H9 (cell line): ENCODE measurements around the gene MVP. TPM values are rescaled to one million over a fixed set of nuclear protein-coding genes. Genes with fewer than 3 reads are reported as not detected.

Source experiments
- DNase-seq: peaks from one replicate; pipeline ENCODE4 v3.0.0-alpha.2; 2017
- H2AFZ ChIP-seq: one replicate; pipeline ENCODE4 v1.6.1; 2013; ENCODE audit warnings: mild to moderate bottlenecking, low read length, control low read depth, moderate library complexity
- H2AK5ac ChIP-seq: 2 replicates; pipeline ENCODE4 v1.6.1; 2013; ENCODE audit warnings: low read length, control low read depth, mixed read lengths; ENCODE audit not compliant: insufficient read length
- H2BK120ac ChIP-seq: one replicate; pipeline ENCODE4 v1.6.1; 2013; ENCODE audit warnings: low read depth, mild to moderate bottlenecking, low read length, control low read depth, inconsistent platforms; ENCODE audit not compliant: poor library complexity, severe bottlenecking
- H2BK12ac ChIP-seq: 2 replicates; pipeline ENCODE4 v1.6.1; 2013; ENCODE audit warnings: low read length, control low read depth, mixed read lengths, low read depth; ENCODE audit not compliant: insufficient read length
- H2BK15ac ChIP-seq: 2 replicates; pipeline ENCODE4 v1.6.1; 2013; ENCODE audit warnings: low read depth, low read length, control low read depth
- H2BK20ac ChIP-seq: one replicate; pipeline ENCODE4 v1.6.1; 2013; ENCODE audit warnings: low read depth, mild to moderate bottlenecking, low read length, control low read depth, inconsistent platforms; ENCODE audit not compliant: poor library complexity, severe bottlenecking
- H2BK5ac ChIP-seq: 2 replicates; pipeline ENCODE4 v1.6.1; 2013; ENCODE audit warnings: low read length, control low read depth, mixed read lengths; ENCODE audit not compliant: insufficient read length
- H3K14ac ChIP-seq: 2 replicates; pipeline ENCODE4 v1.6.1; 2013; ENCODE audit warnings: low read length, control low read depth; ENCODE audit not compliant: insufficient read depth
- H3K18ac ChIP-seq: 2 replicates; pipeline ENCODE4 v1.6.1; 2013; ENCODE audit warnings: low read depth, mild to moderate bottlenecking, mixed read lengths, low read length, control low read depth; ENCODE audit not compliant: insufficient read length
- H3K23ac ChIP-seq: 2 replicates; pipeline ENCODE4 v1.6.1; 2013; ENCODE audit warnings: low read length, control low read depth, mixed read lengths, low read depth; ENCODE audit not compliant: insufficient read length
- H3K23me2 ChIP-seq: 2 replicates; pipeline ENCODE4 v1.6.1; 2013; ENCODE audit warnings: low read depth, mild to moderate bottlenecking, mixed read lengths, low read length, control low read depth; ENCODE audit not compliant: insufficient read length, poor library complexity, severe bottlenecking
- H3K27ac ChIP-seq: 2 replicates; pipeline ENCODE4 v1.5.1; 2013; ENCODE audit warnings: low read length, control low read depth, mixed read lengths, low read depth; ENCODE audit not compliant: insufficient read length
- H3K27me3 ChIP-seq: 2 replicates; pipeline ENCODE4 v1.6.1; 2013; ENCODE audit warnings: low read length, control low read depth, inconsistent platforms; ENCODE audit not compliant: insufficient read depth
- H3K4ac ChIP-seq: 2 replicates; pipeline ENCODE4 v1.6.1; 2013; ENCODE audit warnings: low read depth, mild to moderate bottlenecking, control low read depth, inconsistent platforms, low read length, moderate library complexity
- H3K4me1 ChIP-seq: 2 replicates; pipeline ENCODE4 v1.6.1; 2013; ENCODE audit warnings: low read length, control low read depth, inconsistent platforms; ENCODE audit not compliant: insufficient read depth
- H3K4me2 ChIP-seq: 2 replicates; pipeline ENCODE4 v1.6.1; 2013; ENCODE audit warnings: low read length, control low read depth, mixed read lengths; ENCODE audit not compliant: insufficient read length, insufficient read depth
- H3K56ac ChIP-seq: 2 replicates; pipeline ENCODE4 v1.6.1; 2013; ENCODE audit warnings: low read depth, mild to moderate bottlenecking, mixed read lengths, low read length, control low read depth; ENCODE audit not compliant: insufficient read length
- H3K79me1 ChIP-seq: 2 replicates; pipeline ENCODE4 v1.6.1; 2013; ENCODE audit warnings: low read depth, mild to moderate bottlenecking, moderate library complexity, low read length, control low read depth, inconsistent platforms; ENCODE audit not compliant: insufficient read depth, poor library complexity, severe bottlenecking
- H3K79me2 ChIP-seq: 2 replicates; pipeline ENCODE4 v1.6.1; 2013; ENCODE audit warnings: low read length, control low read depth, inconsistent platforms; ENCODE audit not compliant: insufficient read depth
- H3K9ac ChIP-seq: 2 replicates; pipeline ENCODE4 v1.6.1; 2013; ENCODE audit warnings: low read length, control low read depth, mixed read lengths; ENCODE audit not compliant: insufficient read length; ENCODE audit errors: extremely low read depth
- H3K9me3 ChIP-seq: one replicate; pipeline ENCODE4 v1.6.1; 2013; ENCODE audit warnings: low read depth, low read length, inconsistent platforms; ENCODE audit not compliant: control insufficient read depth
- H3T11ph ChIP-seq: one replicate; pipeline ENCODE4 v1.6.1; 2013; ENCODE audit warnings: mild to moderate bottlenecking, low read length, control low read depth, inconsistent platforms
- H4K20me1 ChIP-seq: one replicate; pipeline ENCODE4 v1.6.1; 2013; ENCODE audit not compliant: control insufficient read depth, insufficient read length, insufficient read depth
- H4K5ac ChIP-seq: 2 replicates; pipeline ENCODE4 v1.6.1; 2013; ENCODE audit warnings: low read depth, mild to moderate bottlenecking, mixed read lengths, low read length, control low read depth; ENCODE audit not compliant: insufficient read length
- H4K8ac ChIP-seq: replicated peaks from 2 replicates; pipeline ENCODE4 v1.6.1; 2013; ENCODE audit warnings: low read length, control low read depth, mixed read lengths, low read depth; ENCODE audit not compliant: insufficient read length
- H4K91ac ChIP-seq: 2 replicates; pipeline ENCODE4 v1.6.1; 2013; ENCODE audit warnings: low read depth, mild to moderate bottlenecking, moderate library complexity, mixed read lengths, low read length, control low read depth; ENCODE audit not compliant: insufficient read length
- H3K27ac Mint-ChIP-seq, 3 experiments: 2 replicates in 2 of 3; 3 replicates in 1 of 3; pipeline ENCODE4 v1.8.0; 2020 to 2021; ENCODE audit warnings: mixed read lengths in 3 of 3, mild to moderate bottlenecking in 1 of 3, moderate library complexity in 1 of 3
- H3K27me3 Mint-ChIP-seq: 2 replicates; pipeline ENCODE4 v1.8.0; 2021; ENCODE audit warnings: low read depth, mild to moderate bottlenecking, moderate library complexity, mixed read lengths
- H3K36me3 Mint-ChIP-seq, 3 experiments: 2 replicates in 2 of 3; 3 replicates in 1 of 3; pipeline ENCODE4 v1.8.0; 2020 to 2021; ENCODE audit warnings: low read depth in 3 of 3, mixed read lengths in 3 of 3; ENCODE audit not compliant: insufficient read depth in 1 of 3
- H3K4me1 Mint-ChIP-seq, 2 experiments: 2 replicates each; pipeline ENCODE4 v1.8.0; 2020; ENCODE audit warnings: mixed read lengths in 2 of 2
- H3K4me3 Mint-ChIP-seq, 2 experiments: 2 replicates in 1 of 2; 3 replicates in 1 of 2; pipeline ENCODE4 v1.8.0; 2020 to 2021; ENCODE audit warnings: mild to moderate bottlenecking in 2 of 2, mixed read lengths in 2 of 2, moderate library complexity in 1 of 2
- H3K9me3 Mint-ChIP-seq, 2 experiments: 2 replicates in 1 of 2; 3 replicates in 1 of 2; pipeline ENCODE4 v1.8.0; 2020; ENCODE audit warnings: mild to moderate bottlenecking in 2 of 2, mixed read lengths in 2 of 2, moderate library complexity in 1 of 2
- WGBS: extraction: QIAGEN DNeasy Blood & Tissue Kit; methylation state at CpG from one replicate; pipeline ENCODE4 v1.1.7; 2013; ENCODE audit warnings: missing lambda C conversion rate, low lambda C conversion rate, mixed read lengths; ENCODE audit not compliant: insufficient read length; ENCODE audit errors: extremely low coverage; 5-methylcytosine and 5-hydroxymethylcytosine counted together
- total RNA-seq: library from RNA; stranded (reverse); gene quantifications from 2 replicates; pipeline ENCODE4 v1.2.1, GENCODE V29; 2021
- TF ChIP-seq, protein P1 (sequence below): fragments of 200-600 bp; sonication (generic); conservative IDR thresholded peaks from 3 replicates; pipeline ENCODE4 v1.8.0; 2021; ENCODE audit warnings: antibody characterized with exemption, mild to moderate bottlenecking

MVP gene
- total RNA-seq, 1 experiment from 2014 or later: 3.1 TPM

DNA sequence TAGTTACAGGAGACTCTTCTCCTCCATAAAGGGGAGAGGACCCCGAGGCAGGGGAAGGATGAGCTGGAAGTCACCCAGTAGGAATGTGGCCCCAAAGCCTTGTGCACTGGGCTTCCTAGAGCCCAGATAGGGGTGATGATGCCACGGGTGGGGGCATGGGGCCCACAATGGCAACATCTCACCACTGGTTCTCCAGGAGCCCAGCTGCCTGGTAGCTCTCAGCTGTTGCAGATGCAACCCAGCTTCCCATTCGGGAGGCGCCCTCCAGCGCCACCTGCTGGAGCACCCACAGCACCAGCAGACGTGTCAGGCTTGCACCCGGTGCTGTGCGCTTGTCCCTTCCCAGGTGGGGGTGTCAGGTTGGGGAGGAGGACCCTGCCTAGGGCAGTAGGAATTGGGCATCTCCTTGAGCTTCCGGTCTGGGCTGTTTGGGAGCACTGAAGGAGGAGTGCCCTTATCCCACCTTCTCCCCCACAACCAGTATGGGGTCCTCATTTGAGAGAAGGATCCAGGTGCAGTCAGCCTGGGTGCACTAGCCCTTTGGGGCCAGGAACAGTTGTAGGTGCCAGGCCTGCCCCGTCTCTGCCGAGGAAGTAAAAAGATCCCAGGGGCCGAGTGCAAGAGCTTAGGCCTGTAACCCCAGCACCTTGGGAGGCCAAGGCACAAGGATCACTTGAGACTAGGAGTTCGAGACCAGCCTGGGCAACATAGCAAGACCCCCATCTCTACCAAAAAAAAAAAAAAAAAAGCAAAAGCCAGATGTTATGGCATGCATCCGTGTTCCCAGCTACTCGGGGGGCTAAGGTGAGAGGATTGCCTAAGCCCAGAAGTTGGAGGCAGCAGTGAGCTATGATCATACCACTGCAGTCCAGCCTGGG, 28.4 kb downstream of the MVP start:
- Histone ChIP-seq H3T11ph (no peak overlapping the region), H3K56ac (no peak overlapping the region), H4K5ac (no peak overlapping the region), H3K79me1 (no peaks in the 10 kb centered on the region), H3K27ac (no peak overlapping the region), H3K4me2 (no peak overlapping the region), H3K14ac (no peak overlapping the region), H3K18ac (no peak overlapping the region), H3K23ac (no peak overlapping the region), H2BK15ac (no peak overlapping the region), H3K23me2 (no peaks in the 10 kb centered on the region), H3K27me3 (no peaks in the 10 kb centered on the region), H2AK5ac (no peak overlapping the region), H2AFZ (no peak overlapping the region), H2BK120ac (no peak overlapping the region), H3K4ac (no peak overlapping the region), H4K20me1 (no peaks in the 10 kb centered on the region), H2BK12ac (no peak overlapping the region), H3K4me1 (no peaks in the 10 kb centered on the region), H2BK5ac (no peak overlapping the region), H3K9ac (no peak overlapping the region), H3K79me2 (no peaks in the 10 kb centered on the region), H2BK20ac (no peak overlapping the region), H4K91ac (no peak overlapping the region), H4K8ac (no peak overlapping the region), H3K9me3 (no peaks in the 10 kb centered on the region)
- Mint-ChIP-seq H3K27me3 (no peaks in the 10 kb centered on the region), H3K4me3 (no peak overlapping the region; a peak in 1 of 5 replicates), H3K4me1 (peaks cover 7 to 10% of the 10 kb centered on the region in 2 experiments), H3K27ac (no peak overlapping the region), H3K9me3 (no peaks in the 10 kb centered on the region), H3K36me3 (peaks cover 0 to 5% (median 0%) of the 10 kb centered on the region in 3 experiments; a peak in 2 of 7 replicates)
- DNase-seq: peak; percentile 84
- TF ChIP-seq, protein P1, sequence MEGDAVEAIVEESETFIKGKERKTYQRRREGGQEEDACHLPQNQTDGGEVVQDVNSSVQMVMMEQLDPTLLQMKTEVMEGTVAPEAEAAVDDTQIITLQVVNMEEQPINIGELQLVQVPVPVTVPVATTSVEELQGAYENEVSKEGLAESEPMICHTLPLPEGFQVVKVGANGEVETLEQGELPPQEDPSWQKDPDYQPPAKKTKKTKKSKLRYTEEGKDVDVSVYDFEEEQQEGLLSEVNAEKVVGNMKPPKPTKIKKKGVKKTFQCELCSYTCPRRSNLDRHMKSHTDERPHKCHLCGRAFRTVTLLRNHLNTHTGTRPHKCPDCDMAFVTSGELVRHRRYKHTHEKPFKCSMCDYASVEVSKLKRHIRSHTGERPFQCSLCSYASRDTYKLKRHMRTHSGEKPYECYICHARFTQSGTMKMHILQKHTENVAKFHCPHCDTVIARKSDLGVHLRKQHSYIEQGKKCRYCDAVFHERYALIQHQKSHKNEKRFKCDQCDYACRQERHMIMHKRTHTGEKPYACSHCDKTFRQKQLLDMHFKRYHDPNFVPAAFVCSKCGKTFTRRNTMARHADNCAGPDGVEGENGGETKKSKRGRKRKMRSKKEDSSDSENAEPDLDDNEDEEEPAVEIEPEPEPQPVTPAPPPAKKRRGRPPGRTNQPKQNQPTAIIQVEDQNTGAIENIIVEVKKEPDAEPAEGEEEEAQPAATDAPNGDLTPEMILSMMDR: peak; percentile 98
- WGBS: no CpG with 5 or more reads among the region's 15 CpGs
